LNCAP (cell line): ENCODE results near the gene CPT1B.

Experiments
- TF ChIP-seq, protein P1 (sequence below): fragments of 450-650 bp; IDR thresholded peaks from 2 replicates; pipeline ENCODE4 v1.5.1; 2017; ENCODE audit warnings: mild to moderate bottlenecking

CPT1B gene

DNA sequence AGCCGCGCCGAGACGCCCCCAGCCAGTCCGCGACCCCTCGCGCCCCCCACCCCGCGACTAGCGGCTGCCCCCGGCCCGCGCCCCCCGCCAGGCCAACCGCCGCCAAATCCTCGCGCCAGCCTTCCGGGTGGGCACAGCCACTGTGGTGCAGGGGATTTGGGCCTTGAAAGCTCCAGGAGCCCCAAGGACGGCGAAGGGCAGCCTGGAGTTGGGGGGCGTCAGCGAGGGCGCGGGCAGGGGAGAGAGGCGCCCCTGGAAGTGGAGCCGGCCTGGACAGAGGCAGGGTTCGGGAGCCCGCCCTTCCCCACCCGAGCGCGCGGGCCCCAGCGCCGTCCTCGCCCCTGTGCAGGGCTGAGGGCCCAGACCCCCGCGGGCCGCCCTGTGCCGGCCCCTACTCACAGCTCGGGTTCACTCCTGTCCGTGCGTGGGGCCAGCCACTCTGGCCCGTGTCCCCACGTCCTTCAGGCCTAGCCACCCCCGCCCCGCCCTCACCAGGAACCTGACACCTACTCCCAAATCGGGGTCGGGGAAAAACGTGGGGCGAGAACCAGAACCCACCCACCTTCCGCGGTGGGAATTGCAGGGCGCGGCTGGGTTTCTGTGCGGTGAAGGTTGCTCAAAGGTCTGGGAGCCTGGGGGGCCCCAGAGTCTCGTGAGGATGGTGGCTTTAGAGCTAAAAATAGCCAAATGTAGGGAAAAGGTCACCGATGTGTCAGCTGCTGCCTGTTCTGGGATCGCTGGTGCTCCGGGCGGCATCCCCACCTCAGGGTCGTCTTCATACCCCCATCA is at the start of gene CPT1B:
Gene CPT1B, minus strand, starts transcription at position 441 of the 789 bp plus-strand sequence. CDS start 512 bp downstream, outside the sequence.
- TF ChIP-seq, protein P1, sequence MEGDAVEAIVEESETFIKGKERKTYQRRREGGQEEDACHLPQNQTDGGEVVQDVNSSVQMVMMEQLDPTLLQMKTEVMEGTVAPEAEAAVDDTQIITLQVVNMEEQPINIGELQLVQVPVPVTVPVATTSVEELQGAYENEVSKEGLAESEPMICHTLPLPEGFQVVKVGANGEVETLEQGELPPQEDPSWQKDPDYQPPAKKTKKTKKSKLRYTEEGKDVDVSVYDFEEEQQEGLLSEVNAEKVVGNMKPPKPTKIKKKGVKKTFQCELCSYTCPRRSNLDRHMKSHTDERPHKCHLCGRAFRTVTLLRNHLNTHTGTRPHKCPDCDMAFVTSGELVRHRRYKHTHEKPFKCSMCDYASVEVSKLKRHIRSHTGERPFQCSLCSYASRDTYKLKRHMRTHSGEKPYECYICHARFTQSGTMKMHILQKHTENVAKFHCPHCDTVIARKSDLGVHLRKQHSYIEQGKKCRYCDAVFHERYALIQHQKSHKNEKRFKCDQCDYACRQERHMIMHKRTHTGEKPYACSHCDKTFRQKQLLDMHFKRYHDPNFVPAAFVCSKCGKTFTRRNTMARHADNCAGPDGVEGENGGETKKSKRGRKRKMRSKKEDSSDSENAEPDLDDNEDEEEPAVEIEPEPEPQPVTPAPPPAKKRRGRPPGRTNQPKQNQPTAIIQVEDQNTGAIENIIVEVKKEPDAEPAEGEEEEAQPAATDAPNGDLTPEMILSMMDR = no peak

DNA sequence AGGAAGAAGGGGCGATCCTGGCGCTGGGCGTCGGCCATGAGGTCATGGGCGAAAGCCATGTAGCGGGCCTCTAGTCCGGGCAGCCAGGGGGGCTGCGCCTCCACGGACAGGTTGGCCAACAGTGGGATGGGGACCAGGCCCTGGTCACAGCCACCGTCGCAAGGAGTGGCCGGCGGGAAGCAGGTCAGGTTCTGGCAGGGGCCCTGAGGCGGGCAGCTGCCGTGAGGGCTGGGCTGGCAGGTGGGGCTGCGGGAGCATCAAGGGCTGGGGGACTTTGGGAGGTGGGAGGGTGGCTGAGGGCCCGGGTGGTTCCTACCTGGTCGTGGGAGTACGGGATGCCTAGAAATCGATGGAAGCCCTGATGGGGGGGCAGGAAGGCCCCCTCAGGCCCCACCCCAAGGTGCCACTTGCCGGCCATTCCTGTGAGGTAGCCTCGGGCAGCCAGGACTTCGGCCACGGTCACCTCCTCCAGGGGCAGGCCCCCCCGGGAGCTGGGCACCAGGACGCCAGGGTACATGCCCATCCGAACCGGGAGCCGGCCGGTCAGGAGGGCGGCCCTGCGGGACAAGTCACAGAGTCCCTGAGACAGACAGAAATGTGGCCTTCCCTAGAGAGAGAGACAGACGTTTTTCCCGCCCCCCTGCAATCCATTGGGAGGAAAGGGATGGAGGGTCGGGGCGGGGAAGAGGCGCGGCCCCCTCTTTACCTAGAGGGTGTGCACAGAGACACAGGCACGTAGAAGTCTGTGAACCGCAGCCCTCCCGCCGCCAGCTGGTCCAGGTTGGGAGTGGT is 48.8 kb upstream of the CPT1B start:
- TF ChIP-seq, protein P1 = no peak

DNA sequence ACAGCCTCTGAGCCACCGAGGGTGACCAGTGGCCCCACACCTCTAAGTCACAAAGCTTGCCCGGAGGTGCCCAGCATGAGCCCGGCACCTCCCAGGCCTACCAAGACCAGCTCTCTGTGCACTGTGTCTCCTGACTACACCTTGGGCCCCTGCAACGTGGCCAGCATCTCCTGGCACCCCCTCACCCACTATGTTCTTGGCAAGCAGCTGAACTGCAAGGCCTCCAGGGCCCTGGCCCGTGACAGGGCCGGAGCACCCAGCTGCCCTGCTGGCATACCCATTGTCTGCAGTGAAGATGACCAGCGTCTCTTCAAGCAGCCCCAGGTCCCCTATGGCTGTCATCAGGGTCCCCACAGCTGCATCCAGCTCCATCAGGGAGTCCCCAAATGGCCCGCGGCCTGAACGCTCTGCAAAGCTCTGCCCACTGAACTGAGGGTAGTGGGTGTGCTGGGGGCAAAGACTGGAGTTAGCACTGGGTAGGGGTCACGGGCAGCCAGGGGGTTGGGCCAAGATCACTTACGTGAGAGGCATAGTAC is 48.2 kb upstream of the CPT1B start:
- TF ChIP-seq, protein P1 = no peak

DNA sequence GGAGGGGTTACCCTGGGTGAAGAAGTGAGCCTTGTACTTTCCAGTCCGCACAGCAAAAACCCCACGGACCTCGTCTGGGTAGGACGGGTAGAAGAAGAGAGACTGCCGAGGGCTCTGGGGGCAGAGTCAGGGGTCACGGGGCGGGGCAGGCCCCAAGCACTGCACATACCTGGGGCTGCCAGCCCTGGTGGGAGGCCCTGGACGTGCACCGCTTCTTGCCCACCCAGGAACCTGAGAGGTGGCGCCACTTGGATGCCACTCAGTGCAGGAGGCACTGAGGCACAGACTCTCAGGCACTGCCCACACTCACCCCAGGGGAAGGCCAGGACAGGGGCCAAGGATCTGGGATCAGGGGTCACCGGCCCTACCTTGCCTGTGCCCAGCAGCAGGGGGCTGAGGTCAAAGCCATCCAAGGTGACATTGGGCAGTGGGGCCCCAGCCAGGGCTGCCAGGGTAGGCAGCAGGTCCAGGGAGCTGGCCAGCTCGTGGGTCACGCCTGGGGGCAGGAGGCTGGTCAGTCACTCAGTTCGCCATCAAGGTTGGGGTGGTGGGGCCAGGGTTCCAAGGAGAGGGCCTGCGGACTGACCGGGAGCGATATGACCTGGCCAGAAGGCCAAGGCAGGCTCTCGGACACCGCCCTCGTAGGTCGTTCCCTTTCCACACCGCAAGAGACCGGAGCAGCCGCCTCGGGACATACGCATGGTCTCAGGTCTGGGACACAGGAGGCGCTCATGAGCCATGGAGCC is 47.5 kb upstream of the CPT1B start:
- TF ChIP-seq, protein P1 = no peak

DNA sequence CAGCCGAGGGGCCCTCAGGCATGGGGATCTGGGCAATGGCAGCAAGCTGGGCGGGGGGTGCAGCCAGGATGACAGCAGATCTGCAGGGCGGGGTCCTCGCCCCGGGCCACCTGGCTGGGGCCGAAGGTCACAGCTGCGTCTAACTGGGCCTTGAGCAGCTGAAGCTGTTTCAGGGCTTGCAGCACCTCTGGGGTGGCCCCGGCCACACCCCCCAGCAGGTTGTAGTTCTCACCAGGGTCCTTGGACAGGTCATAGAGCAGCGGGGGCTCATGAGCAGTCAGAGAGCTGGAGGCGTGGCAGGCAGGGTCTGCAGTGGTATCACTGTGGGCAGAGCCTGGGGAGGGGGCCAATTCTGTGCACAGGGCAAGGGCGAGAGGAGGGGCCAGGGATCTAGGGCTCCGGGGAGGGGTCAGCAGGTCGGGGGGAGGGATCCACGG is 46.9 kb upstream of the CPT1B start:
- TF ChIP-seq, protein P1 = no peak

DNA sequence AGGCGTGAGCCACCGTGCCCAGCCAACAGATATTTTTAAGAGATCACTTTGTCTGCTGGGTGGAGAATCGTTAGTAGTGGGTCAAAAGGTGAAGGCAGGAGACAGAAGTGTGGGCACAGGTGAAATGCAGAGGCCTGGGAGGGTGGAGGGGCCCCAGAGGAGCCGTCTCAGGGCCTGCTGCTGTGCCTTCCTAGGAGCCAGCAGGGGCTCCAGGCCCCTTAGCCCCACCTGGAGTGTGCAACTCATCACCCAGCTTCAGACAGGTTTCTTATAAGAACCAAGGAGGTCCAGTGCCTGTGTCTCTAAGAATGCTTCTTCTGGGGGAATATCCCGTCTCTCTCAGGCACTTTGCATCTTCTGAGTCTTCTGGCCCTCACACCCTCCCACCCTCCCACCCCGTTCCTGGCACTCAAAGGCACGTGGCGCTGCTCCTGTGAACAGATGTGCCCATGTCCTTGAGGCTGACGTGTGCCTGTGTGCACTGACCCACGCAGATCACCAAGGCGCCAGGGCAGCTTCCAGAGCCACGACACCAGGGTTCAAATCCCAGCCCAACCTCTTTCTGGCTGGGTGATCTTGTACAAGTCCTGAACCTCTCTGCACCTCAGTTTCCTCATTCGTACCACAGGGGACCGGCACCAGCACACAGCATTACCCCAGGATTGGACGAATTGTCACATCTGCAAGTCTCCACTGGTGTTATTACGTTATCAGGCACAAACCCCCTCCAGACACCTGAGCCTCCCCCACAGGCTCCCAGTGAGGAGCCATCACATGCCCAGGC is 46.3 kb upstream of the CPT1B start:
- TF ChIP-seq, protein P1 = no peak
